Measurements from ENCODE around the gene ZBTB1.
"Not testable (repeated sequence)": the region's sequence is repeated elsewhere in the genome, so short reads cannot be mapped to it uniquely, and the experiment has no call there.

ZBTB1 gene

GRCh38 chr14:64561631-64562030, 57.1 kb downstream of the ZBTB1 start:
- FAIRE-seq, result no peak
- no peak for DNase-seq (ENCODE audit: extremely low spot score, insufficient read length, low read depth)

- FAIRE-seq, result no peak
- DNase-seq (ENCODE audit: extremely low spot score, insufficient read length, low read depth), result no peak
These were observed 57.9 kb downstream of the ZBTB1 start for GRCh38 chr14:64562436-64562835.

GRCh38 chr14:64563696-64564095, 59.1 kb downstream of the ZBTB1 start:
- FAIRE-seq, result no peak
- no peak for DNase-seq (ENCODE audit: extremely low spot score, insufficient read length, low read depth)

- FAIRE-seq, result no peak
- DNase-seq (ENCODE audit: extremely low spot score, insufficient read length, low read depth), result no peak
These were observed 62.1 kb downstream of the ZBTB1 start for GRCh38 chr14:64566651-64567122.

- no peak for FAIRE-seq
- DNase-seq (ENCODE audit: extremely low spot score, insufficient read length, low read depth), result no peak
These were observed 64.6 kb downstream of the ZBTB1 start for GRCh38 chr14:64569138-64569631.

- not testable (repeated sequence) for DNase-seq (ENCODE audit: extremely low spot score, insufficient read length, low read depth); FAIRE-seq
These were observed 65.1 kb downstream of the ZBTB1 start for GRCh38 chr14:64569646-64570045.

- FAIRE-seq (no peak), DNase-seq (ENCODE audit: extremely low spot score, insufficient read length, low read depth) (no peak)
These were observed 68.0 kb downstream of the ZBTB1 start for GRCh38 chr14:64572386-64573104.

GRCh38 chr14:64573109-64573508, 68.5 kb downstream of the ZBTB1 start:
- FAIRE-seq (no peak), DNase-seq (ENCODE audit: extremely low spot score, insufficient read length, low read depth) (no peak)
